GM19463 (cell line): ENCODE measurements around the gene CAPN7.

ENCODE experiments used
- ATAC-seq: cut with Tn5 transposase; IDR thresholded peaks from one replicate; pipeline ENCODE4 v1.9.1; 2021; ENCODE audit warnings: mild to moderate bottlenecking, moderate library complexity; ENCODE audit not compliant: unreplicated experiment

CAPN7 gene

DNA sequence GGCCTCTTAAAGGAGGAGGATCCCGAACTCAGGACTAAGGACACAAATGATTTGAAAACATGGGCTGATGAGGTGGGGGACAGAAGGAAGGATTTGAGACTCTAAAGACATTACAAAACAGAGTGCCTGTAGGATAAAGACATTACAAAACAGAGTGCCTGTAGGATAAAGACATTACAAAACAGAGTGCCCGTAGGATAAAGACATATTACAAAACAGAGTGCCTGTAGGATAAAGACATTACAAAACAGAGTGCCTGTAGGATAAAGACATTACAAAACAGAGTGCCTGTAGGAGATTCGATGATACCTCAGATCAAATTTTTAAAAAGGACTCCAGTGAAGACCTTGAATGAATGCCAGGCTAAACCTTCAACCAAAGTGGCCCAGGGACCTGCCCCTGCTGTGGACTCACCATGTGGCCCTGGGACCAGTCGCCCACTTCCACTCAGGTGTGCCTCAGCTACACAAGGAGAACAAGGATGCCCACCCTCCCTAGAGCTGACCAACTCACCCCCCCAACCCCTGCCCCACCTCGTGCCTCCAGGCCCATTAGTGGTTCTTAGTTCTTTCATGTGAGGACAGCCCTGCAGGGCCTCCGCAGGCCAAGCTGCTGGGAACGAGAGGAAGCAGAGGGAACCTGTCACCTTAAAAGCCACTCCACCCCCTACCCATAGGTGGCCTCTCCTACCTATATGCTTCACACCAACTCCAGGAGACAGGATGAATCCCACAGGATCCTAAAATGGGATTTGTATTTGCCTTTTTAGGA, 66.6 kb downstream of the CAPN7 start:
- no peak for ATAC-seq

DNA sequence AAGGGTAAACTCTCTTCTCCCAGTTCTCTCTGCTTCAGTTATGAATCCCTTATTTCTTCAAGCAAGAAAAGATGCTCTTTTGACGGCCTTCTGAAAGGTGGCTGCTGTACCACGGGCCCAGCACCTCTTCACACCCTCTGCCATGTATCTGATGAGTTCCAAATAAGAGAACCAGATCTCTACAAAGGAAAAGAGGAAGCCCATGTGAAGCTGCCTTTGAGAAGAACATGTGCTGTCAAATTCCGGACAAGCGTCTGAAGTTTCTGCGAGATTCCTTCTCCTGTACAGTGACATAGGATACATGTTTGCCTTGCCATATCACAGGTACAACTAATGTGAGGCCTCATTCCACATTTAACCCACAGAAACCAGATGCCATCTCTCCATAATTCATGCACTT, 67.2 kb downstream of the CAPN7 start:
- ATAC-seq: no peak

DNA sequence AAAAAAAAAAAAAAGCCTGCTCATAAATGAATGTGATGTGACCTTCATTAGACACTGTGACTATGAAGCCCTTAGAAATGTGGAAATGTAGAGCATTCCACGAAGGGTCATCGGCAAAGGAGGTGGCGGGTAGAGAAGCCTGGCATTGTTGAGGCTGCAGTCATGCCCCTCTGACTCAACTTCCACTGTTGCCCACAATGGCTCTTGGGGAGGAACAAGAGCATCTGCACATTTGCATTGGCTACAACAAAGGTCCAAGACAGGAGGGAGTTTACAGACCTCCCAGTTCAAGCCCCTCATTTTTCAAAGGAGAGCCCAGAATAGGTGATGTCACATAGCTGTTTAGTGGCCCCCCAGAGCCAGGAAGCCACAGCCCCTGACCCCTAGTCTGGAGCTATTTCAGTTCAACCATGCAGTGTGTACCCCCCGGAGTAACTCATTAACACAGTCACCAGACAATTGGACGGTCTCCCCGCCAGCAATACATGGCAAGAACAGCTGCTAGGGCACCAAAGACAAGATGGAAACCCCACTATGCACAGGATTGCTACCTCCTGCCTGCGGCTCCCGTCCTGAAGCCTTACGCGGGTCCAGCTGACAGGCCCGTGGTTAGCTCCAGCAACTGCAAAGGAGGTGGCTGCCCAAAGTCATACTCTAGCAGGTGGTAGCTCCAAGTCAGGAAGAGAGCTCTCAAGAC, 70.1 kb downstream of the CAPN7 start:
- ATAC-seq: no peak

DNA sequence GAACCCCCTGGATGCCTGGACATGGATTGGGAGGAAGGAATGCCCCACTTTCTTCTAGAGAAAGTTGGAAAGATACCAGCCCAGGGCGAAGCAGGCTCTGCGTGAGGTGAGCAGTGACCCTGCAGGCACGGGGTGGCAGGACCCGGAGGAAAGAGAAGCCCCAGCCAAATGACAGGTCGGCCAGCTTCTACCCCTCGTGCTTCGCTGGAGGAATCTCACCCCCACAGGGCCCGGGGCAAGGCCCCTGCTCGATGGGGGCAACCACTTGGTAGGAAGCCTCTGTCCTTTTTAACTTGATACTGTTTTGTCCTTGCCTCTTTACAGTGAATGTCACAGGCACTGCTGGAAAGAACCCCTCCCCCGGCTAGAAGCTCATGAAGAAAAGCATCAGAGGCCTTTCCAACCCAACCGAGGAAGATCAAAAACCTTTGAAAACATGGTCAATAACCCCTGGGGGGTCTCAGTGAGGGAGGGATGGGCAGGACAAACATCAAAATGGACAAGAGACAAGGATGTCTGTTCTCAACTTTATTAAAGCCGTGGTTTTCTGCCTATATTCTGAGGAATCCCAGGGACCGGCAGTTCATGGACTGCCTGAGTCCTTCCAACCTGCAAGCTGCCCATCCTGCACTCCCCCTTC, 71.9 kb downstream of the CAPN7 start:
- no peak for ATAC-seq

DNA sequence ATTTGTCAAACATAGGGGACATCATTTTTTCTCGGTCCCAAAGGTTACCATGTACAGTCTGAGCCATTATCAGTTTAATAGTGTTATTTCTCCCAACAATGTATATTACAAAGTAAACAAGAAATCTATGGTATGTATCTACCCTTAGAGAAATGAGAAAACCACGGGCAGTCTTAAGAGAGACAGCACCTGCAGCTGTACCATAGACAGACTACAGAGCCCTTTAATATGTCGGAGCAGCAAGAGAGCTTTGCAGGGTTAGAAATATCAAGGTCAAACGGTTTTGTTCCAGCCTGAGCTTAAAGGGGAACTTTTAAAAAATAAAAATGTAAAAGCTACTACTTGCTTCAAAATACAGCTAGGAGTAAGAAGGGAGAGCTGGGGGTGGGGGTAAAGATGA, 73.2 kb downstream of the CAPN7 start:
- no peak for ATAC-seq

DNA sequence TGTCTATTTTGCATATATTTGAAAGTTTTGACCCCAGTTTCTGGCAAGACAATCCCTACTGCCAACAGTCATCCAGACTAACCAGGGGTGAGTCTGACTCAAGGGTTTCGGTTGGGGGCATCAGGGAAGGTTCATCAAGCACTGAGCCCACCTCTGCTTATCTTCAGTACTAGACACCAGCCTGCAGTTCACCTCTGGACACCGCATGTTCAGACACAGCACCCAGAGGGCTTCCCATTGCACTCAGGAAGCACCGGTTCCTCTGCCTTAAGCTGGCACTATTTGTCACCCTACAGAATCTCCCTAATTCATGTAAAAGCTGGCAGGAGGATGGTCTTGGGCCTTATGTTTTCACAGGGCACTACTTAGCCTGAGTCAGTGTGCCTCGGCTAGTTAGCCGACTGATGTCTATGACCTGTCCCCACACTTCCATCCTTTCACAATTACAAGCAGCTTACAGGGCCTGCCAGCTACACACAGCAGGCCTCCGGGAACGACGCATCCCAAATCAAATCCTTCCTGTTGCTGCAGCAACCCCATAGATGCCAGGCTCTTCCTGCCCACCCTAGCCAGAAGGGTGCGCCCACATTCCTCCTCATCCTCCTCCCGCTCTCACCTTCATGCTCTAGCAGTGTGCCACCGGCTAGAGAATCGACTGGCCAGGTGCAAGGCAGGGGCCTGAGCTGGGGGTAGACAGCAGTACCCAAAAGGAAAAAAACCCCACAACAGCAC, 73.8 kb downstream of the CAPN7 start:
- no peak for ATAC-seq

DNA sequence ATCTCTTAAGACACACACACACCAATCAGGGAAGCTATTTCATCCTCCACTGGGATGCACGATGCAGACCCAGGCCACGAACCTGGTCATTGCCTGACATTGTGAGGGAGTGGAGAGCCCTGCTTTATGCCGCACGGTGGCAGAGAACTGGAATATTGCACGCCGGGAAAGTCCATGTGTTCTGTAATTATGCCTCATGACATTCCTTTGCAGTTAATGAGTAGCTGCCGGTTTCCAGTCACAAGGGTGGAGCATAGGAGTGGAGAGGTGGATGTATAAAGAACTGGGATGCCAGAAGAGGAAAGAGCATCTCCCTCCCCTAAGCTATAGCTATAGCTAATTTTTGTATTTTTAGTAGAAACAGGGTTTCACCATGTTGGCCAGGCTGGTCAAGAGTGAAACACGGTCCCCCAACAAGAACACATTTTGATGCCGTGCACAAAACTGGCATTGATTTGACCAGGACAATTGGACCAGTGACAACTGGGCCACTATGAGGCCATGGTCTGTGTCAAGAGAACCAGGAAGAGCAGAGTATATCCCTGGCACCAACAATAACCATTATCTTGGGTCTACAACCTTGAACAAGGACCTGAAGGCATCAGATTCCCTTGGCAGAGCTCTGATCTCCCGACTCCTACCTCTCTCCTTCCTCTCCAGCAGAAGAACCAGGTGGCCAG, 74.9 kb downstream of the CAPN7 start:
- no peak for ATAC-seq

DNA sequence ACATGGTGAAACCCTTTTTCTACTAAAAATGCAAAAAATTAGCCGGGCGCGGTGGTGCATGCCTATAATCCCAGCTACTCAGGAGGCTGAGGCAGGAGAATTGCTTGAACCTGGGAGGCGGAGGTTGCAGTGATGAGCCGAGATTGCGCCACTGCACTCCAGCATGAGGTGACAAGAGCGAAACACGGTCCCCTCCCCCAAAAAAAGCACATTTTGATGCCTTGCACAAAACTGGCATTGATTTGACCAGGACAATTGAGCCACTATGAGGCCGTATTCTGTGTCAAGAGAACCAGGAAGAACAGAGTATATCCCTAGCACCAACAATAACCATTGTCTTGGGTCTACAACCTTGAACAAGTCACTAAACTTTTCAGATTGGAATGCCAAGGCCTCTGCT, 75.8 kb downstream of the CAPN7 start:
- ATAC-seq: no peak

DNA sequence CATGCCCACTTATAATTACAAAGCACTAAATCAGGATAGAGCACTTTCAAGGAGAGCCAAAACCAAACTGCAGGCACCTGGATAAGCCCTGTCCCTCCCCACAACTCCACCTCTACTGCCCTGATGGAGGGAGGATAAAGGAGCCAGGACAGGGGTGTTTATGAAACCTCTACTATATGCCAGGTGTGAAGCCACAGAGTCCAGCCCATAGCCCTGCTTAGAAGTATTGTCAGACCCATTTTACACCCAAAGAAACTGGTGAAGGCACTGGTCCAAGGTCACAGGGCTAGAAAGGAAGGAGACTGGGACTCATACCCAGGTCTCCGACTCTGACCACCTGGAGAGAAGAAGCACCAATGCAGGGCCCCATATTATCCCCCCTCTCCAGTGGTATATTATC, 77.7 kb downstream of the CAPN7 start:
- ATAC-seq: no peak

DNA sequence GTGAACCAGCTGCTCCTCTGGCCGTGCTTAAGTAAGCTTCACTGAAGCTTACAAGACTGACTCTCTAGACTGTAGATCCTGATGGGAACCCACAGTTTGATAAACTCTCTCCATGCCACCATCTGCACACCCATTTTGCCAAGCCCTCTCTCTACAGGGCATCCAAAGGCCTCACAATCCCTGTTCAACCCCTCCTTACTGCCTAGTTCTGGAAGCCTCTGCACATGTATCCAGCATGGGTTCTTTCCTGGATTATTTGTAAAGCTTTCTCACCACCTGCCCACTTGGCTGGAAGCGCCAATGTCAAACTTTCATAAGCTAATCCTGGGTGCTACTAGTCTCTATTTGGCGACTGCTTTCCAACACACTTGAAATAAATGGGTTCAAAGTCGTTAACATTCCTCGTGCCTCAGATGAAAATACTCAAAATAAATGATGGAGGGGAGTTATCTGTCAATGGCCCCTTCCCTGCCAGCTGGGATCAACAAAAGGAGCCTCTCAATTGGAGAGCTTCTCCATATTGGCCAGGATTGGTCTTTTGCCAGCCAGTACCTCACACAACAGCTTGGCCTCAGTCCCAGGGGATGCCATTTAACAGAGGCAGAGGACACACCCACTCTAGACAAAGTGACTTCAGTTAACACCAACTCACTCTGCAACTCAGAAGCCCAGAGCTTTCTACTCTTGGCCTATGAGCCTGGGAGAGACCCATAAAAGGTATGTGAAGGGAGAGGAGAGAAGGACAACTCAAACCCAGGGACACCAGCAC, 78.3 kb downstream of the CAPN7 start:
- ATAC-seq: no peak

DNA sequence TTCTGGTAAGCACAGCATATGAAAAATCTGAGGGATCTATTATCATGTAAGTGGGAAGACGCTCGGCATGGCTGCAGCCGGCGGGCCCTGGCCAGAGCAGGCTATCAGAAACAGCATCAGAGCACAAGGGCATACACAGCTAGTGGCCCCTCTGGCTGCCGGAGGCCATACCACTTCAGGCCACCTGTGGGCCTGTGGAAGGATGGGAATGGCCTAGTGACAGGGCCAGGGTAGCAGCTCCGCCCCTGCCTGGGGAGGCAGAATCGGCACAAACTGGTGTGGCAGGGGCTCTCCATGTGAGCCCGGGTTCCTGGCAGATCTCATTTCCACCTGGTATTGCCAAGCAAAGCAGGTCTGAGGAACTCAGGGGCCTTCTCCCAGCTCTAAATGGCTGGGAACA, 80.0 kb downstream of the CAPN7 start:
- no peak for ATAC-seq

DNA sequence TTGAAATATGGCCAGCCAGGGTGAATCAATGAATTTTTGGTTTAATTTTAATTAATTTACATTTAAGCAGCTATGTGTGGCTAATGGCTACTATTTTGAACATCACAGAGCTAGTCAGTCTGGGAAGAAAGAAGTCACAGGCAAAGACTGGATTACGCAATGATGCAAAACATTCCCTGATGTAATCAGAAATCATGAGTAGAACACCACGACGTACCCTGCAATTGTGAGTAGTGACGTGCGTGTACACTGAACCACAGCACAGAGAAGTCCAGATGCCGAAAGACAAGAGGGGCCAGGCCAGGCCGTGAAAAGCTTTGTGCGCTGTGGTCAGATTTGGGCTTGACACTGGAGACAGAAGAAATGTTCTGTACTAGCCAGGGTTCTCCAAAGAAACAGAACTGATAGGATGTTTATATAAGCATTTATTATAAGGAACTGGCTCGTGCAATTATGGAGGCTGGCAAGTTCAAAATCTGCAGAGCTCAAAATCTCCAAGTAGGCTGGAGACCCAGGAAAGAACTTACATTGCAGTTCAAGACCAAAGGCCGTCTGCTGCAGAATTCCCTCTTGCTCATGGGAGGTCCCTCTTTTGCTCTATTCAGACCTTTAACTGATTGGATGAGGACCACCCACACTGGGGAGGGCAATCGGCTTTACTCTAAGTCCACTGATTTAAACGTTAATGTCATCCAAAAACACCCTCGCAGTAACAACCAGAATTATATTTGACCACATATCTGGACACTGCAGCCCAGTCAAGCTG, 81.7 kb downstream of the CAPN7 start:
- ATAC-seq: no peak

DNA sequence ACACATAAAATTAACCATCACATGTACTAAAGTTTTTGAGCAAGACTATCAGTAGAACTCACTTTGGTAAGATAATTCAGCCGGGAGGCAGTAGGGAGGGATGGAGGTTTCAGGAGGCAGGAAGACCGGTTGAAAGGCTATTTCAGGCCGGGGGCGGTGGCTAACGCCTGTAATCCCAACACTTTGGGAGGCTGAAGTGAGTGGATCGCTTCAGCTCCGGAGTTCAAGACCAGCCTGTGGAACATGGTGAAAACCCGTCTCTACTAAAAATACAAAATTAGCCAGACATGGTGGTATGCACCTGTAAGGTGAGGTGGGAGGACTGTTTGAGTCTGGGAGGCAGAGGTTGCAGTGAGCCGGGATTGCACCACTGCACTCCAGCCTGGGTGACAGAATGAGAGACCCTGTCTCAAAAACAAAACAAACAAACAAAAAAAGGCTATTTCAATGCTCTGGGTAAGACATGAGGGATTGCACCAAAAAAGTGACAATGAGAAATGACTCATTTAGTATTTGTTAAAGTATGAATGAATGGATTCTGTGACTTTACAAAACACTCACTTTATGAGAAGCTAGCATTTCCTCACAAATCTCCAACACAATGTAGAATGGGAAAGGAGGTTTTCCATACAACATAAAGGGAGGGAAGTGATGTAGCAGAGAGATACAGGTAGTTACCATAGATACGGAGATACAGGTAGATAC, 82.4 kb downstream of the CAPN7 start:
- no peak for ATAC-seq

DNA sequence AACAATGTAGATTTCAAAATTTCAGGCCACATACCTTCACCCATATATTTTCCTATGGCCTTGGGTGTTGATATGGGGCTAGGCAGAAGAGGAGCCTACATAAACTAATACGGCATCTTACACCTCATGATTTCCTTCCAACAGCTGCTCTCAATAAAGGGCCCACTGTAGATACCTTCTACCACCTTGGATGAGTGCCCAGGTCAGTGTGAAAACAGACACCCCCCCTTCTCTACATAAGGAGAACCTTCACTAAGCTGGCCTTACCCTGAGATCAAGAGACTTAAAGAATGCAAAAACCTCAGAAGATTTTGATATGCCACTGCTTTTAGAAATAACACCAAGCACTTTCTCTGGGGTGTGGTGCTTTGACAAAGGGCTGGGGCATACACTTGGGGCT, 83.6 kb downstream of the CAPN7 start:
- ATAC-seq: no peak

DNA sequence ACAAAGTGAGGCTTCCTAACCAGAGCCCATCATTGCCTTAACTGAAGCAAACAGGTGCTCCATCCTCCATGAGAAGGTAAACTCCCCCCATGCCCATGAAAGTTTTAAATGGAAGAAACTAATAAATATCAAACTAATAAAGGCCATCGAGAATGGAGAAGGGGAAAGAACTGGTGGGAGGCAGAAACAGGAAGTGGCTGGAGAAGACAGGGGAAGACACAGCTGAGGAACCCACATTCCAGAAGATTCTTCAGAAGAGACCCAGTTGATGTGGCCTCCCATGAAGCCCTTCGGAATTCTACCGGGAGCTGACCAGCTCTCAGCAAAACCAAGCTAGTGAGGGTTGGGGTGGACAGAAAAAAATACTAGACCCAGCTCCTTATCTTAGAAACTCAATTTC, 84.7 kb downstream of the CAPN7 start:
- ATAC-seq: no peak

DNA sequence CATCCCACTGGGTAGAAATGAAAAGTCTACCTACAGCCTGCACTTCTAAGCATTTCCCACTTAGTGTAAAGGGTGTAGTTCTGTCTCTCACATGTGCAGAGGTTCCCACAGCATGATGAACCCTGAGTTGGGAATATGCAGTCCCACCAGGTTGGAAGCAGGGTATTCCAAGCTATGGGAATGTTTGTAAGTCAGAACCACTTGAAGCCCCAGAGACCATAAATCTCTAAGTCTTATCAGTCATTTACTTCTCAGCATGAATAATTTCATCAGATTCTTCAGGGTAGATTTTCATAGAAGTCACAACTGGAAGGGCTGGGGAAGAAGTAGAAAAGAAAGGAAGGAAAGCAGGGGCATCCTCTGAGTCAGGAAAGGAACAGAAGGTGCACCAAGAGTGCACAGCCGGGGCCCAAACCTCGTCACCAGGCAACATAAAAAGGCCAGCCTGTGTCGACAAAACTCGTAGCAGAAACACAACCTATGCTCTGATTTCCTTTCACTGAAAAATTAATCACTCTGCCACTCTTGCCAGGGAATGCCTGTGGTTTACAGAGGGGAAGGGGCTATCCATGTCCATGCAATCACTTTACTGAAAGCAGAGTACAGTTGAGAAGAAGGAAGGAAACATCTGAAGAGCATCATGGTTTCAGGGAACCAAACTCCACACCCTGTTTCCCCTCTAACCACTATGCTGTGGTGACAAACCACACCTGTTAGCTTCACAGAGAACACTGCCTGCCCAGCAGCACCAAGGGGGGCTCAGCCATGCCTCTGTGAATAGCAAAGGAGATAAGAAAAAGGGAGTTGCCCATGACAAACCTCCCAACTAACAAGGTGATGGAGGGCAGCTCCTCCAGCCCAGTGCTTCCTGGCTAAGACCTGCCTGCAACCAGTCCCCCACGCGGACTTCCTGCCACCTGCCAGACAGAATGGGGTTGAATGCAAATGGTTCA, 85.8 kb downstream of the CAPN7 start:
- ATAC-seq: peak; percentile 86

DNA sequence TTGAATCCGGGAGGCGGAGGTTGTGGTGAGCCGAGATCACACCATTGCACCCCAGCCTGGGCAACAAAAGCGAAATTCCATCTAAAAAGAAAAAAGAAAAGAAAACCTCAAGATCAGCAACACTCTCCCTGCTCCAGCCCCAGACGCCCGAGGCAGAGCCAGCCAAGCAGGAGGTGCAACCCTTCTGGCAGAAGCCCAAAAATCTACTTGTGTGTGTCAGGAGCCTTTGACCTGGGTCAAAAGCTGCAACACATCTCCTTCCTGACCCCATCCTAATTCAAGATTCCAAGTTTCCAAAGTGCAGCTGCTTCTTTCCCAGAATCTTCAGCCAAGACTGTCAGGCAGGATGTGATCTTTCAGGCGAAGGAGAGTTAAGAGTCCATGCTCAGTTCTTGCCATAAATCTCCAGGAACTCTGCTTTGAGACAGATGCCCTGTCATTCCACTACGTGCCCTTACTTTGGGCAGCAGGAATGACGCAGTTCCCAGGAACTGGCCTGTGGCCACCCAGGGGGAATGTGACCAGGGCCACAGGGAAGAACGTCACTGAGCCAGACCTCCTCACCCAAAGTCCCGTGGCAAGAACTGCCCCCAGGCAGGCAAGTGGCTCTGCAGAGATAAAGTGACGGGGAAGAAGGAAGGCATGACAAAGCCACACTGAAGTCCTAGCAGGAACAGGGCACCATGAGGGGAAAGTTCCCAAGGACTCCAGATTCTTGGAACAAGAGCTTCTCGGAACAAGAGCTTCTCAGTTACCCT, 86.9 kb downstream of the CAPN7 start:
- no peak for ATAC-seq
